GM12878 (cell line): ENCODE results near the gene ELL2. TPM values are rescaled to one million over a fixed set of nuclear protein-coding genes. Genes with fewer than 3 reads are reported as not detected.
A peak's percentile ranks its signal among the peaks of the same experiment; 100 is the strongest.

Source experiments
- ASH2L ChIP-seq: fragments of 300-600, 200-600 bp; sonication (generic); IDR thresholded peaks from 2 replicates; pipeline ENCODE4 v1.6.1; 2017; ENCODE audit warnings: low read depth, mild to moderate bottlenecking, borderline replicate concordance
- BCL3 ChIP-seq: IDR thresholded peaks from 2 replicates; pipeline ENCODE4 v1.6.1; 2011; ENCODE audit warnings: borderline replicate concordance, low read depth, mild to moderate bottlenecking, moderate library complexity, low read length; ENCODE audit not compliant: insufficient read depth, poor library complexity, severe bottlenecking
- BHLHE40 ChIP-seq, 2 experiments: fragments of 450-650 bp in 1 of 2; IDR thresholded peaks; 2 replicates each; pipeline ENCODE4 v1.6.1; 2011 to 2017; ENCODE audit warnings: low read depth in 2 of 2, borderline replicate concordance in 1 of 2, improper control_type of control experiment in 1 of 2, low read length in 1 of 2, mild to moderate bottlenecking in 1 of 2
- BRCA1 ChIP-seq: IDR thresholded peaks from 2 replicates; pipeline ENCODE4 v1.6.1; 2011; ENCODE audit warnings: low read depth, low read length, improper control_type of control experiment
- EED ChIP-seq: sonication (generic); IDR thresholded peaks from 2 replicates; pipeline ENCODE4 v1.6.1; 2016; ENCODE audit warnings: antibody characterized with exemption, low read depth
- EGR1 ChIP-seq, 2 experiments: IDR thresholded peaks; 1 replicate in 1 of 2; 2 replicates in 1 of 2; pipeline ENCODE4 v1.6.1; 2011 to 2012; ENCODE audit warnings: low read depth in 2 of 2, low read length in 2 of 2, borderline replicate concordance in 1 of 2, mild to moderate bottlenecking in 1 of 2, moderate library complexity in 1 of 2
- ETV6 ChIP-seq, 2 experiments: fragments of 450-650 bp in 1 of 2; IDR thresholded peaks in 1 of 2; conservative IDR thresholded peaks in 1 of 2; 2 replicates each; pipeline ENCODE4 v1.6.1; 2014; ENCODE audit warnings: antibody characterized with exemption in 1 of 2, borderline replicate concordance in 1 of 2, low read depth in 1 of 2, mild to moderate bottlenecking in 1 of 2, moderate library complexity in 1 of 2
- HCFC1 ChIP-seq: fragments of 150-350 bp; IDR thresholded peaks from 2 replicates; pipeline ENCODE4 v1.6.1; 2014; ENCODE audit warnings: low read length
- HSF1 ChIP-seq: fragments of 150-350 bp; IDR thresholded peaks from 2 replicates; pipeline ENCODE4 v1.6.1; 2014; ENCODE audit warnings: mild to moderate bottlenecking, low read depth, low read length
- IKZF1 ChIP-seq: fragments of 450-650 bp; conservative IDR thresholded peaks from 2 replicates; pipeline ENCODE4 v1.6.1; 2017; ENCODE audit warnings: antibody characterized with exemption, mild to moderate bottlenecking
- JUND ChIP-seq: IDR thresholded peaks from 2 replicates; pipeline ENCODE4 v1.6.1; 2012; ENCODE audit warnings: low read depth, mild to moderate bottlenecking, low read length, improper control_type of control experiment, moderate library complexity
- KAT2A ChIP-seq: conservative IDR thresholded peaks from 2 replicates; pipeline ENCODE4 v1.6.1; 2011; ENCODE audit warnings: low read depth, low read length; ENCODE audit not compliant: control insufficient read depth
- LARP7 ChIP-seq: fragments of 450-650 bp; IDR thresholded peaks from 2 replicates; pipeline ENCODE4 v1.6.1; 2017; ENCODE audit warnings: mild to moderate bottlenecking
- MEF2A ChIP-seq: IDR thresholded peaks from 2 replicates; pipeline ENCODE4 v1.6.1; 2011; ENCODE audit warnings: low read depth, mild to moderate bottlenecking, low read length, moderate library complexity; ENCODE audit not compliant: insufficient read depth
- NBN ChIP-seq: fragments of 450-650 bp; IDR thresholded peaks from 2 replicates; pipeline ENCODE4 v1.6.1; 2016
- NRF1 ChIP-seq: conservative IDR thresholded peaks from 2 replicates; pipeline ENCODE4 v1.6.1; 2011; ENCODE audit warnings: mild to moderate bottlenecking, low read depth, low read length, improper control_type of control experiment
- RBBP5 ChIP-seq: fragments of 200-600 bp; sonication (generic); conservative IDR thresholded peaks from 2 replicates; pipeline ENCODE4 v1.6.1; 2016
- SMARCA5 ChIP-seq: fragments of 450-650 bp; IDR thresholded peaks from 2 replicates; pipeline ENCODE4 v1.6.1; 2017; ENCODE audit warnings: mild to moderate bottlenecking
- TAF1 ChIP-seq: IDR thresholded peaks from 2 replicates; pipeline ENCODE4 v1.6.1; 2011; ENCODE audit warnings: mild to moderate bottlenecking, low read depth, low read length, borderline replicate concordance
- TARDBP ChIP-seq: IDR thresholded peaks from 2 replicates; pipeline ENCODE4 v1.6.1; 2016; ENCODE audit warnings: borderline replicate concordance
- TCF7 ChIP-seq: IDR thresholded peaks from 2 replicates; pipeline ENCODE4 v1.6.1; 2014; ENCODE audit warnings: antibody characterized with exemption, borderline replicate concordance
- USF1 ChIP-seq: IDR thresholded peaks from 2 replicates; pipeline ENCODE4 v1.6.1; 2011; ENCODE audit warnings: borderline replicate concordance, low read depth, mild to moderate bottlenecking, moderate library complexity, mixed read lengths, low read length; ENCODE audit not compliant: insufficient read depth; ENCODE audit errors: extremely low read length
- WRNIP1 ChIP-seq: IDR thresholded peaks from 2 replicates; pipeline ENCODE4 v1.6.1; 2011; ENCODE audit warnings: low read depth, low read length, improper control_type of control experiment, borderline replicate concordance
- ZBTB33 ChIP-seq: fragments of 450-650 bp; IDR thresholded peaks from 2 replicates; pipeline ENCODE4 v1.6.1; 2017; ENCODE audit warnings: mild to moderate bottlenecking
- ZZZ3 ChIP-seq: IDR thresholded peaks from 2 replicates; pipeline ENCODE4 v1.6.1; 2011; ENCODE audit warnings: low read depth; ENCODE audit not compliant: control insufficient read depth, insufficient read length
- polyA plus RNA-seq, 11 experiments: library from polyadenylated mRNA; depleted of rRNA in 4 of 11; unstranded in 6 of 11; stranded (reverse) in 5 of 11; fragments of >200 nt; fragmentation: Nextera tagmentation in 4 of 11; fragmentation: Illumina TruSeq in 1 of 11; extraction: Ambion mirVana in 4 of 11; extraction: Trizol in 1 of 11; gene quantifications; 1 replicate in 1 of 11; 2 replicates in 10 of 11; pipeline versions ENCODE4 v1.2.1 to v1.2.3, GENCODE V29; 2011 to 2016; ENCODE audit warnings: inconsistent platforms in 2 of 11, missing spikeins in 2 of 11, low read depth in 1 of 11
- total RNA-seq, 4 experiments: library from RNA; depleted of rRNA in 3 of 4; stranded (reverse); fragments of >200 nt in 3 of 4; fragmentation: Illumina TruSeq in 1 of 4; extraction: Trizol in 1 of 4; gene quantifications; 2 replicates each; pipeline versions ENCODE4 v1.2.1 to v1.2.3, GENCODE V29; 2013 to 2021

Gene ELL2
- total and polyA plus RNA-seq, 10 of the 15 experiments (the other 5 are each of a cell fraction or from before 2014, with no cell fraction given), result 24.2 to 91.4 (median 57.4) TPM

GRCh38 chr5:95973793-95974325 is 12.2 kb upstream of the ELL2 start (continued):
- peak in 1 of 2 experiments; percentile 66; a peak in 3 of 4 replicates for TF ChIP-seq BHLHE40 (IDR thresholded peaks at IDR 0.05; ENCODE audit: borderline replicate concordance in 1 of 2, low read depth in 2 of 2, low read length in 1 of 2)
- TF ChIP-seq NBN, result peak; percentile 97
- TF ChIP-seq ZBTB33, result no peak; the same call in 1 of the 2 replicates
- TF ChIP-seq BCL3, result peak; percentile 52
- no peak for TF ChIP-seq SMARCA5
- no peak for TF ChIP-seq USF1
- TF ChIP-seq TARDBP, result no peak
- TF ChIP-seq HCFC1, result no peak
- TF ChIP-seq JUND, result no peak
- peak; percentile 22; the same call in 1 of the 2 replicates for TF ChIP-seq EED
- TF ChIP-seq KAT2A, result no peak
- no peak for TF ChIP-seq ASH2L
- no peak for TF ChIP-seq LARP7
- no peak for TF ChIP-seq RBBP5
- TF ChIP-seq NRF1, result no peak
- peak; percentile 87 for TF ChIP-seq IKZF1
- TF ChIP-seq TCF7, result peak; percentile 64; the same call in 1 of the 2 replicates
- peak; percentile 49; the same call in 1 of the 2 replicates for TF ChIP-seq MEF2A
- no peak for TF ChIP-seq BRCA1
- peak in 1 of 2 experiments; percentile 54; a peak in 1 of 4 replicates for TF ChIP-seq ETV6 (conservative IDR thresholded peaks at IDR 0.05 in 1 of 2, IDR thresholded peaks at IDR 0.05 in 1 of 2; ENCODE audit: borderline replicate concordance in 1 of 2, low read depth in 1 of 2)
- TF ChIP-seq EGR1 (IDR thresholded peaks at IDR 0.05; ENCODE audit: borderline replicate concordance in 1 of 2, low read depth in 2 of 2, low read length in 2 of 2), result peak in 1 of 2 experiments; percentile 84; a peak in 2 of 3 replicates
- TF ChIP-seq WRNIP1, result no peak
- TF ChIP-seq HSF1, result no peak
- TF ChIP-seq TAF1, result no peak
- no peak for TF ChIP-seq ZZZ3
